Muscle layer of colon (tissue), 2 donors: Measurements from ENCODE around the gene OR6C2.
"Not testable (repeated sequence)": the region's sequence is repeated elsewhere in the genome, so short reads cannot be mapped to it uniquely, and the experiment has no call there.

Experiments used
- H3K27ac ChIP-seq: one replicate; pipeline ENCODE4 v1.7.0; 2013; ENCODE audit warnings: low read depth, mild to moderate bottlenecking, low read length, moderate library complexity
- H3K27me3 ChIP-seq, 2 donors: one replicate each; pipeline ENCODE4 v1.7.0; 2013; ENCODE audit warnings: low read length in 2 of 2, mild to moderate bottlenecking in 2 of 2; ENCODE audit not compliant: insufficient read depth in 2 of 2, control insufficient read depth in 1 of 2
- H3K36me3 ChIP-seq: one replicate; pipeline ENCODE4 v1.7.0; 2013; ENCODE audit warnings: mild to moderate bottlenecking, low read length; ENCODE audit not compliant: insufficient read depth
- H3K4me1 ChIP-seq: one replicate; pipeline ENCODE4 v1.7.0; 2013; ENCODE audit warnings: mild to moderate bottlenecking, low read length; ENCODE audit not compliant: insufficient read depth
- H3K4me3 ChIP-seq, 2 donors: one replicate each; pipeline ENCODE4 v1.7.0; 2013; ENCODE audit warnings: low read length in 2 of 2, low read depth in 1 of 2, mild to moderate bottlenecking in 1 of 2, moderate library complexity in 1 of 2
- H3K9ac ChIP-seq: one replicate; pipeline ENCODE4 v1.7.0; 2013; ENCODE audit warnings: low read length
- H3K9me3 ChIP-seq: one replicate; pipeline ENCODE4 v1.7.0; 2013; ENCODE audit warnings: mild to moderate bottlenecking, low read length
- donor health status: abdominal sarcoma.
- donor health status: Adenocarcinoma of cecum.

The OR6C2 gene

GRCh38 chr12:55479136-55479535 lies 35.3 kb downstream of the OR6C2 start:
- not testable (repeated sequence) for H3K27me3 ChIP-seq, H3K9me3 ChIP-seq, H3K9ac ChIP-seq, H3K36me3 ChIP-seq, H3K27ac ChIP-seq, H3K4me3 ChIP-seq, H3K4me1 ChIP-seq

DNA sequence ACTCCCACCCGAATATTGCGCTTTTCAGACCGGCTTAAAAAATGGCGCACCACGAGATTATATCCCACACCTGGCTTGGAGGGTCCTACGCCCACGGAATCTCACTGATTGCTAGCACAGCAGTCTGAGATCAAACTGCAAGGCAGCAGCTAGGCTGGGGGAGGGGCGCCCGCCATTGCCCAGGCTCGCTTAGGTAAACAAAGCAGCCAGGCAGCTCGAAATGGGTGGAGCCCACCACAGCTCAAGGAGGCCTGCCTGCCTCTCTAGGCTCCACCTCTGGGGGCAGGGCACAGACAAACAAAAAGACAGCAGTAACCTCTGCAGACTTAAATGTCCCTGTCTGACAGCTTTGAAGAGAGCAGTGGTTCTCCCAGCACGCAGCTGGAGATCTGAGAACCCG lies 40.4 kb downstream of the OR6C2 start:
- H3K27ac ChIP-seq, H3K36me3 ChIP-seq, H3K9me3 ChIP-seq, H3K9ac ChIP-seq, H3K4me3 ChIP-seq, H3K27me3 ChIP-seq, H3K4me1 ChIP-seq: not testable (repeated sequence)

DNA sequence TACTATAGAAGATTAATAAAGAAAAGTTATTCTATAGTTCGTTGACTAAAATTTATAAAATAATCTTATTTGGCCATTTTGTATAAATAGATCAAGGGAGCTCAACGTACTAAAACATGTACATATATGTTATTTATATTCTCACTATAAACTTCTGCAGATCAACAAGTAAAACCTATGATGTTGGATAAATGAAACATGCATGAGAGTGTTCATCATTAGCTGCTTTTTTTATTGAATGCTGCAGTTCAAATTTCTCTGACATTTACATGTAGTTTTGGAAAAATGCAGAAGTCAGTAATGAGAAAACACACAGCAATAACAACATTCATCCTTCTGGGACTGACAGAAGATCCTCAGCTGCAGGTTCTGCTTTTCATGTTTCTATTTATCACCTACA lies 48.2 kb downstream of the OR6C2 start, which contains the start of gene OR6C68:
TSS of gene OR6C68 (plus strand) at position 301 of the 400 bp plus-strand sequence. CDS start at position 301, 0 bp downstream.
- Histone ChIP-seq H3K36me3 (no peaks in the 10 kb centered on the region), H3K9ac (no peak within 1 kb of the TSS), H3K4me3 (no peak within 1 kb of the TSS), H3K27ac (no peak within 1 kb of the TSS), H3K4me1 (no peaks in the 10 kb centered on the region), H3K27me3 (no peaks in the 10 kb centered on the region), H3K9me3 (no peaks in the 10 kb centered on the region)

- Histone ChIP-seq H3K27me3 (no peaks in the 10 kb centered on the region), H3K9ac (no peak overlapping the region), H3K4me3 (no peak overlapping the region), H3K4me1 (no peaks in the 10 kb centered on the region), H3K27ac (no peak overlapping the region), H3K36me3 (no peaks in the 10 kb centered on the region), H3K9me3 (no peaks in the 10 kb centered on the region)
Observed at GRCh38 chr12:55495490-55495889, 51.6 kb downstream of the OR6C2 start.

- H3K27ac ChIP-seq = no peak overlapping the region
- no peaks in the 10 kb centered on the region for H3K4me1 ChIP-seq
- H3K27me3 ChIP-seq = no peaks in the 10 kb centered on the region
- H3K9ac ChIP-seq = no peak overlapping the region
- no peaks in the 10 kb centered on the region for H3K9me3 ChIP-seq
- no peaks in the 10 kb centered on the region for H3K36me3 ChIP-seq
- H3K4me3 ChIP-seq = no peak overlapping the region
Observed at GRCh38 chr12:55499231-55499630, 55.4 kb downstream of the OR6C2 start.

GRCh38 chr12:55499810-55500252 lies 56.0 kb downstream of the OR6C2 start:
- H3K9ac ChIP-seq = no peak overlapping the region
- H3K36me3 ChIP-seq = no peaks in the 10 kb centered on the region
- H3K4me3 ChIP-seq = no peak overlapping the region
- H3K9me3 ChIP-seq = no peaks in the 10 kb centered on the region
- H3K27me3 ChIP-seq = no peaks in the 10 kb centered on the region
- no peak overlapping the region for H3K27ac ChIP-seq
- no peaks in the 10 kb centered on the region for H3K4me1 ChIP-seq

DNA sequence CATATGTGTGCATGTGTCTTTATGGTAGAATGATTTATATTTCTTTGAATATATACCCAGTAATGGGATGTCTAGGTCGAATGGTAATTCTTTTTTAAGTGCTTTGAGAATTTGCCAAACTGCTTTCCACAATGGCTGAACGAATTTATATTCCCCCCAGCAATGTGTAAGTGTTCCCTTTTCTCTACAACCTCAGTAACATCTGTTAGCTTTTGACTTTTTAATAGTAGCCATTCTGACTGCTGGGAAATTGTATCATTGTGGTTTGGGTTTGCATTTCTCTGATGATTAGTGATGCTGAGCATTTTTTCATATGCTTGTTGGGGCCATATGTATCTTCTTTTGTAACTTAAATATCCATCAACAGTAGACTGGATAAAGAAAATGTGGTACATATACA lies 57.7 kb downstream of the OR6C2 start:
- H3K9ac ChIP-seq = no peak overlapping the region
- H3K4me1 ChIP-seq = no peaks in the 10 kb centered on the region
- H3K4me3 ChIP-seq = no peak overlapping the region
- H3K27me3 ChIP-seq = no peaks in the 10 kb centered on the region
- no peaks in the 10 kb centered on the region for H3K36me3 ChIP-seq
- no peak overlapping the region for H3K27ac ChIP-seq
- no peaks in the 10 kb centered on the region for H3K9me3 ChIP-seq
